Endodermal cell (in vitro differentiated cells): ENCODE results near the gene CARMIL3. TPM values are rescaled to one million over a fixed set of nuclear protein-coding genes. Genes with fewer than 3 reads are reported as not detected.
"Not testable (repeated sequence)": the region's sequence is repeated elsewhere in the genome, so short reads cannot be mapped to it uniquely, and the experiment has no call there.

ENCODE experiments used
- DNase-seq: peaks from one replicate; pipeline ENCODE4 v3.0.0-alpha.2; 2017
- H3K27ac ChIP-seq: 2 replicates; pipeline ENCODE4 v1.5.1; 2013; ENCODE audit warnings: mild to moderate bottlenecking, low read depth, low read length, moderate library complexity
- H3K27me3 ChIP-seq: 2 replicates; pipeline ENCODE4 v1.6.1; 2013; ENCODE audit warnings: mild to moderate bottlenecking, low read length, moderate library complexity; ENCODE audit not compliant: insufficient read depth, control insufficient read depth, poor library complexity, severe bottlenecking
- H3K36me3 ChIP-seq: 2 replicates; pipeline ENCODE4 v1.7.0; 2013; ENCODE audit warnings: mild to moderate bottlenecking, low read length, moderate library complexity; ENCODE audit not compliant: control insufficient read depth, insufficient read depth
- H3K4me1 ChIP-seq: one replicate; pipeline ENCODE4 v1.7.0; 2013; ENCODE audit warnings: low read length; ENCODE audit not compliant: control insufficient read depth, insufficient read depth
- H3K4me3 ChIP-seq: 2 replicates; pipeline ENCODE4 v1.5.1; 2013; ENCODE audit warnings: mild to moderate bottlenecking, low read length, moderate library complexity
- H3K9ac ChIP-seq: 2 replicates; pipeline ENCODE4 v1.6.1; 2013; ENCODE audit warnings: mild to moderate bottlenecking, low read length, moderate library complexity; ENCODE audit not compliant: poor library complexity, severe bottlenecking; ENCODE audit errors: extremely low read depth
- H3K9me3 ChIP-seq: 2 replicates; pipeline ENCODE4 v1.6.1; 2013; ENCODE audit warnings: mild to moderate bottlenecking, low read length, moderate library complexity; ENCODE audit not compliant: control insufficient read depth
- H3K27ac Mint-ChIP-seq: 2 replicates; pipeline ENCODE4 v1.8.0; 2020; ENCODE audit warnings: mixed read lengths
- H3K27me3 Mint-ChIP-seq: 2 replicates; pipeline ENCODE4 v1.8.0; 2021; ENCODE audit warnings: mild to moderate bottlenecking, mixed read lengths; ENCODE audit not compliant: insufficient read depth
- H3K36me3 Mint-ChIP-seq: 2 replicates; pipeline ENCODE4 v1.8.0; 2020; ENCODE audit warnings: low read depth, mixed read lengths
- H3K4me1 Mint-ChIP-seq: 2 replicates; pipeline ENCODE4 v1.8.0; 2020; ENCODE audit warnings: mixed read lengths
- H3K4me3 Mint-ChIP-seq: 2 replicates; pipeline ENCODE4 v1.8.0; 2020; ENCODE audit warnings: mild to moderate bottlenecking, moderate library complexity, mixed read lengths
- H3K9me3 Mint-ChIP-seq: 2 replicates; pipeline ENCODE4 v1.8.0; 2020; ENCODE audit warnings: mild to moderate bottlenecking, mixed read lengths
- CTCF ChIP-seq: fragments of 200-600 bp; sonication (generic); conservative IDR thresholded peaks from 2 replicates; pipeline ENCODE4 v1.5.0; 2021; ENCODE audit warnings: antibody characterized with exemption, mild to moderate bottlenecking
- WGBS, 2 experiments: methylation state at CpG; one replicate each; pipeline versions ENCODE4 v1.1.5 to v1.1.7; 2013; ENCODE audit warnings: missing lambda C conversion rate in 2 of 2, mixed read lengths in 1 of 2; ENCODE audit not compliant: insufficient coverage in 1 of 2, insufficient read length in 1 of 2; 5-methylcytosine and 5-hydroxymethylcytosine counted together
- total RNA-seq, 2 donors: library from RNA; stranded (reverse); fragmentation: NEBNext Ultra II Directional in 1 of 2; extraction: Animal tissue kit (Norgen Biotek cat#: 25700) in 1 of 2; gene quantifications; 2 replicates in 1 of 2; 3 replicates in 1 of 2; pipeline ENCODE4 v1.2.1, GENCODE V29; 2021

The CARMIL3 gene
- total RNA-seq, 2 donors from 2014 or later, result 2.1 to 4.4 TPM

GRCh38 chr14:24032727-24033418 is 18.9 kb upstream of the CARMIL3 start:
- Histone ChIP-seq H3K27me3 (no peaks in the 10 kb centered on the region), H3K27ac (no peak overlapping the region), H3K4me1 (no peaks in the 10 kb centered on the region), H3K9ac (no peak overlapping the region), H3K36me3 (no peaks in the 10 kb centered on the region), H3K4me3 (no peak overlapping the region), H3K9me3 (peaks cover 11% of the 10 kb centered on the region)
- DNase-seq, result no peak
- H3K4me3 Mint-ChIP-seq, result no peak overlapping the region
- H3K9me3 Mint-ChIP-seq, result peaks cover 46% of the 10 kb centered on the region
- H3K27ac Mint-ChIP-seq, result no peak overlapping the region
- H3K4me1 Mint-ChIP-seq, result peaks cover 7% of the 10 kb centered on the region
- peaks cover 19% of the 10 kb centered on the region for H3K27me3 Mint-ChIP-seq
- no peaks in the 10 kb centered on the region for H3K36me3 Mint-ChIP-seq
- 86 to 100% methylated on average over 2 of the region's 2 CpGs for WGBS, 2 experiments
- no peak for TF ChIP-seq CTCF

GRCh38 chr14:24035769-24036168 is 16.0 kb upstream of the CARMIL3 start:
- not testable (repeated sequence) for H3K9ac ChIP-seq, H3K36me3 Mint-ChIP-seq, H3K27me3 Mint-ChIP-seq, H3K27me3 ChIP-seq, H3K4me1 Mint-ChIP-seq, H3K36me3 ChIP-seq, DNase-seq, H3K27ac ChIP-seq, H3K4me1 ChIP-seq
- peak overlapping the region; percentile 64 for H3K27ac Mint-ChIP-seq
- WGBS, 2 experiments, result 70 to 83% methylated on average over 1 to 2 of the region's 4 CpGs
- peak overlapping the region; percentile 78 for H3K4me3 Mint-ChIP-seq
- peak; percentile 54 for TF ChIP-seq CTCF
- Histone ChIP-seq H3K4me3 (peak overlapping the region; percentile 87), H3K9me3 (peaks cover 11% of the 10 kb centered on the region)
- H3K9me3 Mint-ChIP-seq, result peaks cover 30% of the 10 kb centered on the region

GRCh38 chr14:24036169-24036962 is 15.4 kb upstream of the CARMIL3 start:
- Histone ChIP-seq H3K27me3 (no peaks in the 10 kb centered on the region), H3K9ac (peak overlapping the region; percentile 53), H3K9me3 (peaks cover 11% of the 10 kb centered on the region), H3K4me3 (peak overlapping the region; percentile 87), H3K36me3 (no peaks in the 10 kb centered on the region), H3K27ac (peak overlapping the region; percentile 16), H3K4me1 (no peaks in the 10 kb centered on the region)
- H3K4me3 Mint-ChIP-seq, result peak overlapping the region; percentile 78
- H3K4me1 Mint-ChIP-seq, result peaks cover 7% of the 10 kb centered on the region
- WGBS, 2 experiments, result 0 to 2% methylated on average over 12 to 50 of the region's 50 CpGs
- no peaks in the 10 kb centered on the region for H3K36me3 Mint-ChIP-seq
- peak; percentile 92 for DNase-seq
- H3K27me3 Mint-ChIP-seq, result peaks cover 6% of the 10 kb centered on the region
- H3K27ac Mint-ChIP-seq, result peak overlapping the region; percentile 85
- H3K9me3 Mint-ChIP-seq, result peaks cover 24% of the 10 kb centered on the region
- peak; percentile 89 for TF ChIP-seq CTCF
